Ovary (tissue), 9 donors: ENCODE data around the gene MAP1LC3B2. TPM values are rescaled to one million over a fixed set of nuclear protein-coding genes. Genes with fewer than 3 reads are reported as not detected.

Experiments
- DNase-seq, 5 donors: peaks; one replicate each; pipeline ENCODE4 v3.0.0-alpha.2; 2019 to 2020
- H3K27ac ChIP-seq, 2 donors: fragments of 200-600 bp; one replicate each; pipeline versions ENCODE4 v1.5.1 to v1.8.0; 2019 to 2022
- H3K27me3 ChIP-seq: fragments of 200-600 bp; one replicate; pipeline ENCODE4 v1.8.0; 2022
- H3K36me3 ChIP-seq: fragments of 200-600 bp; sonication (generic); one replicate; pipeline ENCODE4 v1.5.1; 2019
- H3K4me1 ChIP-seq: one replicate; pipeline ENCODE4 v1.8.1; 2013; ENCODE audit warnings: mild to moderate bottlenecking, moderate library complexity; ENCODE audit not compliant: insufficient read depth
- H3K4me3 ChIP-seq: fragments of 200-600 bp; sonication (generic); one replicate; pipeline ENCODE4 v1.5.1; 2017
- H3K9me3 ChIP-seq, 2 donors: fragments of 200-600 bp in 1 of 2; sonication (generic) in 1 of 2; one replicate each; pipeline versions ENCODE4 v1.5.1 to v1.8.1; 2013 to 2019; ENCODE audit warnings: mild to moderate bottlenecking in 1 of 2, moderate library complexity in 1 of 2
- EP300 ChIP-seq: sonication (generic); formaldehyde crosslinking; IDR thresholded peaks from one replicate; pipeline ENCODE4 v1.6.1; 2017; ENCODE audit warnings: antibody characterized with exemption
- POLR2A ChIP-seq: fragments of 450-650 bp; IDR thresholded peaks from one replicate; pipeline ENCODE4 v1.6.1; 2017; ENCODE audit warnings: antibody characterized with exemption, mild to moderate bottlenecking, moderate library complexity
- WGBS, 3 donors: extraction: QIAGEN DNeasy Blood & Tissue Kit in 1 of 3; methylation state at CpG; one replicate each; pipeline versions ENCODE4 v1.1.5 to v1.1.7; 2013 to 2017; 5-methylcytosine and 5-hydroxymethylcytosine counted together
- intact Hi-C, 4 donors: fragments of 100-400 bp; cut with DNase I; formaldehyde crosslinking; loops; one replicate each; pipeline versions ENCODE4 v1.11.0 to v1.15.1; 2022 to 2023
- polyA plus RNA-seq, 2 donors: library from polyadenylated mRNA; stranded (reverse); fragments of 200-250 nt in 1 of 2; fragments of 350-450 nt in 1 of 2; fragmentation: Illumina TruSeq in 1 of 2; extraction: RNeasy Lipid Tissue Mini Kit (QIAGEN cat#74804) in 1 of 2; gene quantifications; one replicate each; pipeline ENCODE4 v1.2.3, GENCODE V29; 2013 to 2014
- total RNA-seq, 7 donors: library from RNA; depleted of rRNA in 2 of 7; stranded (reverse); fragments of >200 nt in 2 of 7; fragmentation: NEBNext Ultra II Directional in 3 of 7; extraction: Animal tissue kit (Norgen Biotek cat#: 25700) in 3 of 7; gene quantifications; one replicate each; pipeline versions ENCODE4 v1.1.0 to v1.2.4, GENCODE V29; 2016 to 2023
- TF ChIP-seq, protein P1 (sequence below), 3 donors: fragments of 450-650 bp in 2 of 3; fragments of 200-600 bp in 1 of 3; IDR thresholded peaks; one replicate each; pipeline versions ENCODE4 v1.5.1 to v1.8.0; 2016 to 2022; ENCODE audit warnings: antibody characterized with exemption in 3 of 3, mild to moderate bottlenecking in 1 of 3
- donor health status: DM: no; HTN: no; CAD: no; lungs with moderate emphysema.
- donor health status: DM: no; HTN: no; CAD: no.
- donor health status: Bipolar disorder and iron deficiency.
- donor health status: DM: yes; HTN: yes; CAD: no.
- donor health status: DM: no; HTN: no; CAD: no.
- donor health status: DM: yes; HTN: yes; CAD: no.

MAP1LC3B2 gene
- total and polyA plus RNA-seq, 9 donors, result 0.80 to 9.9 (median 3.1) TPM

DNA sequence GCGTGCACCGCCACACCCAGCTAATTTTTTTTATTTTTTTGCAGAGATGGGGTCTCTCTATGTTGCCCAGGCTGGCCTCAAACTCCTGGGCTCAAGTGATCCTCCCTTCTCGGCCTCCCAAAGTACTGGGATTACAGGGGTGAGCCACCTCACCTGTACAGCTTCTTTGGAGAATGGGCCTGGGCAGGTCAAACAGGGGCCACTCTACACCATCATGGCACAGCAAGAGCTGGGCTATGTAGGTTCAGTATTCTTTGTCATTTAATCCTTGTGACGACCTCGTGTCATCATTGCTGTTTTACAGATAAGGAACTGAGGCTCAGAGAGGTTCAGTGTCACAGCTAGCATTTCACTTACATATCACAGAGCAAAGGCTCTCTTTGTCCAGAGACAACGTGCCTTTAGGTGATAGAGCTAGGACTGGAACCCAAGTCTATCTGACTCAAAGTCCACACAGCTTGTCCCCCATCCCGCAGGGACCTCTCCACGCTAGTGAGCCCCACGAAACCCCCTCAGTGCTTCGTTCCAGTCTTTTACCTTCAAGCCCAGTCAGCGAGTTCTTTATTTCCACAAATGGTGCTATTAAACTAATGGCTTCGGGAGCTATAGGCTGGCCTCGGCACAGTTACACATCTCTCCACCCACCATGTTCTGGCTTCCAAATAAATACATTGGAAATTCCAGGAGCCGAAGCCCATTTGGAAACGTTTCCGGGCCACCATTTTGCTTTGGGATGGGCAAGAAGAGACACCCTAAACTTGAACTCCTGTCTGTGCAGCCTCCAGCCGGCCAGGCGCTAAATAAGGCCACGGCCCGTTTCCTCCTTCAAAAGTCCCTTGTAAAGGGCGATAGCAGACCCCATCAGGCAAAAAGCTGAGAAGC, 660 bp upstream of the MAP1LC3B2 start:
- H3K27me3 ChIP-seq, result no peaks in the 10 kb centered on the region
- TF ChIP-seq, protein P1, sequence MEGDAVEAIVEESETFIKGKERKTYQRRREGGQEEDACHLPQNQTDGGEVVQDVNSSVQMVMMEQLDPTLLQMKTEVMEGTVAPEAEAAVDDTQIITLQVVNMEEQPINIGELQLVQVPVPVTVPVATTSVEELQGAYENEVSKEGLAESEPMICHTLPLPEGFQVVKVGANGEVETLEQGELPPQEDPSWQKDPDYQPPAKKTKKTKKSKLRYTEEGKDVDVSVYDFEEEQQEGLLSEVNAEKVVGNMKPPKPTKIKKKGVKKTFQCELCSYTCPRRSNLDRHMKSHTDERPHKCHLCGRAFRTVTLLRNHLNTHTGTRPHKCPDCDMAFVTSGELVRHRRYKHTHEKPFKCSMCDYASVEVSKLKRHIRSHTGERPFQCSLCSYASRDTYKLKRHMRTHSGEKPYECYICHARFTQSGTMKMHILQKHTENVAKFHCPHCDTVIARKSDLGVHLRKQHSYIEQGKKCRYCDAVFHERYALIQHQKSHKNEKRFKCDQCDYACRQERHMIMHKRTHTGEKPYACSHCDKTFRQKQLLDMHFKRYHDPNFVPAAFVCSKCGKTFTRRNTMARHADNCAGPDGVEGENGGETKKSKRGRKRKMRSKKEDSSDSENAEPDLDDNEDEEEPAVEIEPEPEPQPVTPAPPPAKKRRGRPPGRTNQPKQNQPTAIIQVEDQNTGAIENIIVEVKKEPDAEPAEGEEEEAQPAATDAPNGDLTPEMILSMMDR (IDR thresholded peaks at IDR 0.05), result no peak
- TF ChIP-seq POLR2A (no peak), EP300 (no peak)
- DNase-seq, result no peak
- H3K4me3 ChIP-seq, result no peak overlapping the region
- peaks cover 4% of the 10 kb centered on the region for H3K4me1 ChIP-seq
- WGBS, 3 donors, result 91 to 93% (median 93%) methylated on average over 21 of the region's 21 CpGs
- H3K36me3 ChIP-seq, result no peaks in the 10 kb centered on the region
- intact Hi-C loops, result no loop called here
- H3K27ac ChIP-seq, result no peak overlapping the region
- no peaks in the 10 kb centered on the region for H3K9me3 ChIP-seq

DNA sequence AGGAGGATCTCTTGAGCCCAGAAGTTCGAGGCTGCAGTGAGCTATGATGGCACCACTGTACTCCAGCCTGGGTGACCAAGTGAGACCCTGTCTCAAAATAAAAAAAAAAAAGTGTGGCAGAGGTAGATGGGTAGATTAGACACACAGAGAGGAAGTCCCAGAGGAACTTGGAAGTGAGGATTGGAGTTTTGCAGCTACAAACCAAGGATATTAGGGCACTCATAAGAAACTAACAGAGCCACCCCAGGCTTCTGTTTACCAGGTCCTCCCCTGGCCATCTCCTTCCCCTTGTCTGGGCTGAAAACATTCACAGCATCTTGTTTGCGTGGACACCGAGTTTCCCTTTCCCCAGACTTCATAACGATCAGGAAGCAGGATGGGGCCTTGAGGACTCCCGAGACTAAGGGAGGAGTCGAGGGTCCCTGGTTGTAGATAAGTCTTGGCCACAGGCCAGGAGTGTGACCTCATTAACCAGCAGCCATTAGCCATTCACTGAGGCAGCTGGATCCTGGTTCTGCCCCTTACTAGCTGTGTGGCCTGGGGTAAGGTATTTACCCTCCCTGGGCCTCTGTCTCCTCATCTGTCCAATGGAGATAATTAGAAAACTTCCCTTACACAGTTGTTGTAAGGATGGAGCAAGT, 2.1 kb downstream of the MAP1LC3B2 start:
- Histone ChIP-seq H3K9me3 (no peaks in the 10 kb centered on the region), H3K36me3 (no peaks in the 10 kb centered on the region), H3K4me3 (no peak overlapping the region), H3K4me1 (peaks cover 4% of the 10 kb centered on the region), H3K27me3 (no peaks in the 10 kb centered on the region), H3K27ac (no peak overlapping the region)
- DNase-seq, result no peak
- no peak for TF ChIP-seq POLR2A
- no peak for TF ChIP-seq EP300
- TF ChIP-seq, protein P1 (IDR thresholded peaks at IDR 0.05), result no peak
- WGBS, 3 donors, result 63 to 73% (median 64%) methylated on average over 6 of the region's 6 CpGs
- intact Hi-C loops, result no loop called here

DNA sequence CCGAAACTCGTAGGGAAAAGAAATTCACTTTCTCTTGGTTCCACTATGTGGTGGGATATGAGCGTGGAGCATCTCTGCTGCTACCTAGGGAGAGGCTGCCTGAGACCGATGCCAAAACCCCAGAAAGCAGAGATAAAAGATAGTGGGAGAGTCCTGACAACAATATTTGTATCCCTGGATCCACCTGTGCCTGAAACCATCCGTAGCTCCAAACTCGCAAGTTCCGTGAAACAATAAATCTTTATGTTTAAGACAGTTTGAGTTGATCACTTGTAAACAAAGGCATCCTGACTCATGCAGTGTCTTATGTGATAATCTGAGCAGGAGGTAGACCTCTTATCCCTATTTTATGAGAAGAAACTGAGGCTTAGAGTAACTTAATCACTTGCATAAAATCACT, 2.9 kb downstream of the MAP1LC3B2 start:
- Histone ChIP-seq H3K27me3 (no peaks in the 10 kb centered on the region), H3K9me3 (no peaks in the 10 kb centered on the region), H3K4me3 (no peak overlapping the region), H3K36me3 (no peaks in the 10 kb centered on the region), H3K4me1 (peaks cover 4% of the 10 kb centered on the region), H3K27ac (no peak overlapping the region)
- 81 to 95% (median 87%) methylated on average over 7 of the region's 7 CpGs for WGBS, 3 donors
- TF ChIP-seq POLR2A (no peak), EP300 (no peak)
- TF ChIP-seq, protein P1 (IDR thresholded peaks at IDR 0.05), result no peak
- no peak for DNase-seq
- intact Hi-C loops, result no loop called here

DNA sequence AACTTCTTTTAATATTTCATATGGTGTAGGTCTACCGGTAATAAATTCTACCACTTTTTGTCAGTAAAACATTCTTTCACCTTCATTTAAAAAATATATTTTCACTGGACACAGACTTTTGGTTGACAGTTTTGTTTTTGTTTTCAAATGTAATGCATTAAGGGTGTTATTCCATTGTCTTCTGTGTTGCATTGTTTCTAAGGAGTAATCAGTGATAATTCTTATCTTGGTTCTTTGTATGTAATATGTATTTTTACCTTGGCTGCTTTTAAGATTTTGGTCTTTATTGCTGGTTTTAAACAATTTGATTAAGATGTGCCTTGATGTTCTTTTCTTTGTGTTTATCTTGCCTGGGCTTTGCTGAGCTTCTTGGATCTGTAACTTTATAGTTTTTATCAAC, 4.1 kb downstream of the MAP1LC3B2 start:
- Histone ChIP-seq H3K36me3 (no peaks in the 10 kb centered on the region), H3K27ac (no peak overlapping the region), H3K4me3 (no peak overlapping the region), H3K27me3 (no peaks in the 10 kb centered on the region), H3K4me1 (peaks cover 4% of the 10 kb centered on the region), H3K9me3 (no peaks in the 10 kb centered on the region)
- no peak for TF ChIP-seq POLR2A
- TF ChIP-seq, protein P1 (IDR thresholded peaks at IDR 0.05), result no peak
- TF ChIP-seq EP300, result no peak
- no peak for DNase-seq
- WGBS, 3 donors, result 97 to 99% (median 98%) methylated on average over 1 of the region's 1 CpG
- intact Hi-C loops, result no loop called here
